AG04450 (cell line): ENCODE measurements around the gene CDH4. TPM values are rescaled to one million over a fixed set of nuclear protein-coding genes. Genes with fewer than 3 reads are reported as not detected.

ENCODE experiments used
- CTCF ChIA-PET: fragments of 300-600, 350-600 bp; formaldehyde crosslinking; extraction: SDS; loops from one replicate; lab custom pipeline; 2022; ENCODE audit warnings: antibody characterized with exemption, inconsistent platforms; lab: Charles Lee
- POLR2A ChIA-PET: fragments of 350-600 bp; formaldehyde crosslinking; extraction: SDS; loops from one replicate; lab custom pipeline; 2021; ENCODE audit warnings: antibody characterized with exemption, inconsistent platforms; lab: Yijun Ruan, JAX
- DNase-seq: peaks from one replicate; pipeline ENCODE4 v3.0.0-alpha.2; 2011; ENCODE audit warnings: low read depth, low spot score
- H3K27ac ChIP-seq: one replicate; pipeline ENCODE4 v1.5.1; 2012; ENCODE audit warnings: low read depth, low read length, control low read depth
- H3K27me3 ChIP-seq: one replicate; pipeline ENCODE4 v1.6.0; 2012; ENCODE audit warnings: low read length; ENCODE audit not compliant: control insufficient read depth, insufficient read depth
- H3K4me3 ChIP-seq: 2 replicates; pipeline ENCODE4 v1.5.1; 2011; ENCODE audit warnings: mild to moderate bottlenecking, low read depth, low read length, control low read depth
- H3K9me3 ChIP-seq: 2 replicates; pipeline ENCODE4 v1.5.1; 2012; ENCODE audit warnings: low read length; ENCODE audit not compliant: control insufficient read depth, insufficient read depth
- polyA plus RNA-seq: library from polyadenylated mRNA; depleted of rRNA; stranded (reverse); fragments of >200 nt; gene quantifications from 2 replicates; pipeline ENCODE4 v1.2.3, GENCODE V29; 2011
- TF ChIP-seq, protein P1 (sequence below): IDR thresholded peaks from 2 replicates; pipeline ENCODE4 v1.5.1; 2011; ENCODE audit warnings: low read depth, low read length, control low read depth, inconsistent platforms

The CDH4 gene
- polyA plus RNA-seq, 1 experiment = 1.6 TPM

DNA sequence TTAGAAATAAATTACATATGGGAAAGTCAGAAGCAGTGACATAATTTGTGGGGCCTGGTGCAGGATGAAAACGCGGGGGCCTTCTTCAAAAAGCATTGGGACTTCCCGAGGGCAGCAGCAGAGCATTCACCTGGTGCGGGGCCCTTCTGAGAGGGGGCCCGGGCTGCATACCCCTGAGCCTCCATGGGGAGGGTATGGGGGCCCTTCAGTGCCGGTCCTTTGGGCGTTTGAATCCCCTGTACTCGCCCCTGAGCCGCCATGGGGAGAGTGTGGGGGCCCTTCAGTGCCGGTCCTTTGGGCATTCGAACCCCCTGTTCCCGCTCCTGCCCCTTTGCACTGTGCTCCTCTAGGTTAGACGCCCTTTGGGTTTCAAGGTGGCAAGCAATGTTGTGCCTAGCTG lies 283.5 kb downstream of the CDH4 start:
- CTCF ChIA-PET = no interaction called here
- no peak for DNase-seq
- Histone ChIP-seq H3K27ac (no peak overlapping the region), H3K27me3 (peaks cover 2% of the 10 kb centered on the region), H3K9me3 (no peaks in the 10 kb centered on the region), H3K4me3 (no peak overlapping the region)
- POLR2A ChIA-PET = no interaction called here
- TF ChIP-seq, protein P1, sequence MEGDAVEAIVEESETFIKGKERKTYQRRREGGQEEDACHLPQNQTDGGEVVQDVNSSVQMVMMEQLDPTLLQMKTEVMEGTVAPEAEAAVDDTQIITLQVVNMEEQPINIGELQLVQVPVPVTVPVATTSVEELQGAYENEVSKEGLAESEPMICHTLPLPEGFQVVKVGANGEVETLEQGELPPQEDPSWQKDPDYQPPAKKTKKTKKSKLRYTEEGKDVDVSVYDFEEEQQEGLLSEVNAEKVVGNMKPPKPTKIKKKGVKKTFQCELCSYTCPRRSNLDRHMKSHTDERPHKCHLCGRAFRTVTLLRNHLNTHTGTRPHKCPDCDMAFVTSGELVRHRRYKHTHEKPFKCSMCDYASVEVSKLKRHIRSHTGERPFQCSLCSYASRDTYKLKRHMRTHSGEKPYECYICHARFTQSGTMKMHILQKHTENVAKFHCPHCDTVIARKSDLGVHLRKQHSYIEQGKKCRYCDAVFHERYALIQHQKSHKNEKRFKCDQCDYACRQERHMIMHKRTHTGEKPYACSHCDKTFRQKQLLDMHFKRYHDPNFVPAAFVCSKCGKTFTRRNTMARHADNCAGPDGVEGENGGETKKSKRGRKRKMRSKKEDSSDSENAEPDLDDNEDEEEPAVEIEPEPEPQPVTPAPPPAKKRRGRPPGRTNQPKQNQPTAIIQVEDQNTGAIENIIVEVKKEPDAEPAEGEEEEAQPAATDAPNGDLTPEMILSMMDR = no peak

DNA sequence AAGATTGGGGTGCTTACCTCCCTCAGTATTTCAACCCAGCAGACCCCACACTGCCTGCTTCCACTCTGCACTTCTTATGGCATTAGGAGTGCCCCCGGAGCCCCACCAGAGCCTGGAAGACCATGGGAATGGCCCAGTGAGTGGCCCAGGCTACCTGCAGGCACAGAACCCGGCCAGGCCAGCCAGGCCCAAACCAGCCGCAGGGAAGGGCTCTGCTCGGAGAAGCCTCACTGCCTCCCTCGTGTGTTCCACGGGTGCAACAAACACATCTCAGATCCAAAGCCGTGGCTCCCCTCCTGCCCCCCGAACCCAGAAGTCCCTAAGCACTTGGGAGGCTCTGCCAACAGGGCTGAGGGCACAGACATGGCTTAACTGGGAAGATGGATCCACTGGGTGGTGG lies 283.9 kb downstream of the CDH4 start:
- Histone ChIP-seq H3K4me3 (no peak overlapping the region), H3K9me3 (no peaks in the 10 kb centered on the region), H3K27me3 (peaks cover 2% of the 10 kb centered on the region), H3K27ac (no peak overlapping the region)
- POLR2A ChIA-PET = no interaction called here
- TF ChIP-seq, protein P1 = no peak
- CTCF ChIA-PET = no interaction called here
- DNase-seq = no peak

DNA sequence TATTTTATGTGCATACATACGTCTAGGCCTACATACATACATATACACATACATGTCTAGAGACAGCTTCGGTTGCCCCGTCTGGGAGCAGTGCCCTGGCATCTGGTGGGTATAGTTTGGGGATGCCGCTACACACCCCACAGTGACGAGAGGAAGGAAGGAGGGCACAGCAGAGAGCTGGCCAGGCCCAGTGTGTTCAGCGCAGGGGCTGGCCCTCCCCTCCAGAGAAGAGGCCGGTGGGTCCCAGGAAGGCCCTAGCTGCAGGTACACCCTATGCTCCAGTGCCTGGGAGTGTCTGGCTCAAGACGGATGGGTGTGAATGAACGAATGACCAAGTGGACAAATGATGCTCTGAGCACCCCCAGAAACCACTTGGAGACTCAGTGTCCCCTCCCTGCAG lies 284.6 kb downstream of the CDH4 start:
- H3K27me3 ChIP-seq = peaks cover 2% of the 10 kb centered on the region
- no peak overlapping the region for H3K27ac ChIP-seq
- DNase-seq = no peak
- no peaks in the 10 kb centered on the region for H3K9me3 ChIP-seq
- TF ChIP-seq, protein P1 = no peak
- ChIA-PET CTCF (no interaction called here), POLR2A (no interaction called here)
- H3K4me3 ChIP-seq = no peak overlapping the region

DNA sequence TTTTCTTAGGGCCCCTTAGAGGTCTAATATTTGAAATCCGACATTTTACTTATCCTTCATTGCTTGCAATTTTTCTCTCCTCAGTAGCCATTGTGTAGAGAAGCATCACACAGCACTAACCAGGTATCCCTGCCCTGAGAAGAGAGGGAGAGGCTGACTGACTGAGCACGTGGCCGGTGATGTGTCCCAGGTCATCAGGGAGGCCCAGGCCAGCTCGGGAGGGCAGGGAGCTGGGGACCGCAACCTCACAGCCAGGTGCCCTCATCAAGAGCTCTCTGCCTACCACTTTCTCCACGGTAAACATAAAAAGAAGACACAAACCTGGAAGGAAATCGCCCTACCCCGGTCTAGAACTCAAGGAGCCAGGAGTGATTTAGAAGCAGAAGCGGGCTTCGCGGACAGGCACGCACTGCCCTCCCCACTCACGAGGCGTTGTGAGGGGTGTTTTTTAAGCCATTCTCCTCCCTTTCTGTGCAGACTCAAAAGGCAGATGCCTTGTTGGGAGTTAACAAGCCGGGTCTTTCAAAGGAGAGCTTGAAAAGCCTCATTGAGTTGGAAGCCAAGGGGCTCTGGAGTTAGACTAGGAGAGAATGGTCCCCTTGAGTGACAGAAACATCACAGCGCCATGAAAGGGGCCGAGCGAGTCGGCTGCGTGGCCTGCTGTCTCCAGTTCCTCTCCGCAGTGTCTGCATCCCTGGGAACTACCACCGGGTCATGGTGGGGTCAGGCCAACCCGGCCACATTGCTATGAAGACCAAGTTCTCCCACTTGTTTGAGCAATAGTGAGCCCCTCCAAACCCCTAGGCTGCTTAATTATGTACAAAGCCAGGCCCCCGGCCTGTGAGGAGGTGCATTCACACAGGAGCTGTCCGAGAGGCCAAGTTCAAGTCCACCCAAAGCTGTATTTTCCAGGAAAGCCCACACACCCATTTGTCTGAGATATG lies 285.4 kb downstream of the CDH4 start:
- DNase-seq = no peak
- ChIA-PET CTCF (no interaction called here), POLR2A (no interaction called here)
- Histone ChIP-seq H3K4me3 (no peak overlapping the region), H3K27ac (no peak overlapping the region), H3K9me3 (no peaks in the 10 kb centered on the region), H3K27me3 (peaks cover 2% of the 10 kb centered on the region)
- TF ChIP-seq, protein P1 = no peak

DNA sequence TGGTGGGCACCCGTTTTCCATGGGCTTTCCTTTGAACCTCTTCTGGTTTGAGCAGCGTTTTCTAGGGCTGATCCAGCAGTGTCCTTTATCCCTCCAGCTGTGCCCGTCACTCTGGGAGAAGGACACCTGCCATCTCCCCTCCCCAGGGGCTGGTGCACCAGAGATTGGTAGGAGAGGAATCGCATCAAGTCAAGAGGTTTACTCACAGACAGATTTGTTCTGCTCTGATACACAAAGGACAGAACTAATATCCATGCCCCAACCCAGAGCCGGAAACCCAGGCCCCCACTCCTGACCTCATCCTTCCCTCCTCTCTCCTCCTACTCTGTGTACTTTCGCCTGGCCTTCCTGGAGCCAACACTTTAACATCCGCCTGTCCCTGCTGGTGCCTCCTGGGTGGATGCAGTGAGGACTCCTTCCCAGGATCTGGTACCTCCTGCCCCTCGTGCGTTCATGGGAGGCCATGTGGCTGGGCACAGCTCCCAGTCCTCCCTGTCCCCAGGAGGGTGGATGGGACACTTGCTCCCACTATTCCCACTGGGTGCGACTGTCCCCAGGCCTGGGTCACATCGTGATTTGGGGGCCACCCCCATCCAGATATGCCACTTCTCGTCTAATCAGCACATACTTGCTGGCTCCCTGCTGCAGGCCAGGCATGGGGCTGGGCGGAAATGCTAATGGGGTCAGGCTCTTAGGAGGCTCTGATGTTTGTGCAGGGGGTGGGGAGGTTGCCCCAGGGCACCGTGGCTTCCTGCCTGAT lies 286.3 kb downstream of the CDH4 start:
- Histone ChIP-seq H3K27ac (no peak overlapping the region), H3K9me3 (no peaks in the 10 kb centered on the region), H3K27me3 (peaks cover 2% of the 10 kb centered on the region), H3K4me3 (no peak overlapping the region)
- DNase-seq = no peak
- POLR2A ChIA-PET = no interaction called here
- TF ChIP-seq, protein P1 = no peak
- CTCF ChIA-PET = no interaction called here
